Measurements from ENCODE around the gene ABHD13.

Gene ABHD13

DNA sequence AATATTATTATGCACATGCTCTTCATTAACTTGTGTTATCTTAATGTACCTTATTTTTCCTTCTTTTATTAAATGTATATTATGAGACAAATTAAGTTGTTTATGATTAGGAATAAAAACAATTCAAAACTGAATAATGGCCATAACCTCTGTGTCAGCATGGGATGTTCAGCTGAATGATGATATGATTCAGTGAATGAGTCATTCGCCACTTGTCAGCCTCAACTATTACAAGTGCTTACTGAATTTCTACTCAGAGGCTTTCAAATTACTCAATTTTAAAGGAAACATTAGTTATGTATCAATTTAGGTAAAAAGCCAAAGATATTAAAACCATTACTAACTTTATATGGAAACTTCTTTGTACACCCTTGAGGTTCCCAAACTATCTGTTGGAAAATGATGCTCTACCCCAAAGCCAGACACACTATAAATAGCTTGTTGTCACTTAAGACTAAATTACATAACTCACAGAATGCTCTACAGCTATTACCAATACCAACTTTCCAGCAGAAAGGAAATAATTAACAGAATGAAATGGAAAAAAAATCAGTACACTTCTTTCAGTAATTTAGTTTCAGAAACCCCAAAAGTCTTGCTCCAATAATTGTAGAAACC, 17.3 kb upstream of the ABHD13 start:
- no peak for DNase-seq
- Histone ChIP-seq H3K79me2 (ENCODE audit: low read length) (no peaks in the 10 kb centered on the region), H3K9ac (ENCODE audit: low read length) (no peak overlapping the region), H3F3A (ENCODE audit: insufficient read depth, low read length) (no peaks in the 10 kb centered on the region), H3K27me3 (replicated peaks; ENCODE audit: insufficient read depth, low read length) (no peaks in the 10 kb centered on the region), H3K4me2 (ENCODE audit: low read depth, low read length) (no peak overlapping the region), H3K36me3 (replicated peaks; ENCODE audit: insufficient read depth, low read length) (no peaks in the 10 kb centered on the region), H3K9me3 (replicated peaks; ENCODE audit: insufficient read depth, low read length) (no peaks in the 10 kb centered on the region), H3K9me2 (replicated peaks; ENCODE audit: insufficient read depth, low read length) (no peaks in the 10 kb centered on the region), H3K27ac (ENCODE audit: low read length) (no peak overlapping the region), H3K4me1 (ENCODE audit: low read length) (no peaks in the 10 kb centered on the region), H2AFZ (ENCODE audit: low read length) (no peak overlapping the region), H3K4me3 (ENCODE audit: low read length) (no peak overlapping the region), H4K20me1 (ENCODE audit: insufficient read depth, low read length) (no peaks in the 10 kb centered on the region)
- no peak for TF ChIP-seq EZH2 (optimal IDR thresholded peaks at IDR 0.05; ENCODE audit: low read depth, low read length)

DNA sequence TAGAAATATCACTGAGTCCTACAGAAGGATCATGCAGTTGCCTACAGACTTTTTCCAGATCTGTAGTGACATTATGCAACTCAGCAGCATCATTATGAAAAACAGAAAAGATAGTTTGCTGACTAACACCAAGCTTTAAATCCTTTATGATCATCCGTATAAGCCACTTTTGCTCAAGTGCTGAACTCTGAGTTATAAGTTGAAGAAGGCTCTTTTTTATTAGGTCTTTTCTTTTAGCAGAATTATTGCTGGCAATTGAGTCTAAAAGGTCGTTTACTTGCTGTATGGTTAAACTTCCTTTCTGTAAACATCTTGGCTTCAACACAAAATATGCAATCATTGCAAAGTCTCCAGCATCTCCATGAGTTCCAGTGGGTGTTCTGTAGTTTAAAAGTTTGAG, 7.6 kb upstream of the ABHD13 start:
- Histone ChIP-seq H3K9me2 (replicated peaks; ENCODE audit: insufficient read depth, low read length) (no peaks in the 10 kb centered on the region), H3K27ac (ENCODE audit: low read length) (no peak overlapping the region), H3K4me1 (ENCODE audit: low read length) (no peaks in the 10 kb centered on the region), H3K27me3 (replicated peaks; ENCODE audit: insufficient read depth, low read length) (no peaks in the 10 kb centered on the region), H3K4me3 (ENCODE audit: low read length) (no peak overlapping the region), H3K4me2 (ENCODE audit: low read depth, low read length) (no peak overlapping the region), H3K36me3 (replicated peaks; ENCODE audit: insufficient read depth, low read length) (no peaks in the 10 kb centered on the region), H3K79me2 (ENCODE audit: low read length) (no peaks in the 10 kb centered on the region), H2AFZ (ENCODE audit: low read length) (no peak overlapping the region), H4K20me1 (ENCODE audit: insufficient read depth, low read length) (no peaks in the 10 kb centered on the region), H3K9ac (ENCODE audit: low read length) (no peak overlapping the region), H3F3A (ENCODE audit: insufficient read depth, low read length) (no peaks in the 10 kb centered on the region), H3K9me3 (replicated peaks; ENCODE audit: insufficient read depth, low read length) (no peaks in the 10 kb centered on the region)
- TF ChIP-seq EZH2 (optimal IDR thresholded peaks at IDR 0.05; ENCODE audit: low read depth, low read length) (no peak), EZH2phosphoT487 (IDR thresholded peaks at IDR 0.05; ENCODE audit: low read length) (no peak)
- TF ChIP-seq, protein P1, sequence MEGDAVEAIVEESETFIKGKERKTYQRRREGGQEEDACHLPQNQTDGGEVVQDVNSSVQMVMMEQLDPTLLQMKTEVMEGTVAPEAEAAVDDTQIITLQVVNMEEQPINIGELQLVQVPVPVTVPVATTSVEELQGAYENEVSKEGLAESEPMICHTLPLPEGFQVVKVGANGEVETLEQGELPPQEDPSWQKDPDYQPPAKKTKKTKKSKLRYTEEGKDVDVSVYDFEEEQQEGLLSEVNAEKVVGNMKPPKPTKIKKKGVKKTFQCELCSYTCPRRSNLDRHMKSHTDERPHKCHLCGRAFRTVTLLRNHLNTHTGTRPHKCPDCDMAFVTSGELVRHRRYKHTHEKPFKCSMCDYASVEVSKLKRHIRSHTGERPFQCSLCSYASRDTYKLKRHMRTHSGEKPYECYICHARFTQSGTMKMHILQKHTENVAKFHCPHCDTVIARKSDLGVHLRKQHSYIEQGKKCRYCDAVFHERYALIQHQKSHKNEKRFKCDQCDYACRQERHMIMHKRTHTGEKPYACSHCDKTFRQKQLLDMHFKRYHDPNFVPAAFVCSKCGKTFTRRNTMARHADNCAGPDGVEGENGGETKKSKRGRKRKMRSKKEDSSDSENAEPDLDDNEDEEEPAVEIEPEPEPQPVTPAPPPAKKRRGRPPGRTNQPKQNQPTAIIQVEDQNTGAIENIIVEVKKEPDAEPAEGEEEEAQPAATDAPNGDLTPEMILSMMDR (IDR thresholded peaks at IDR 0.05; ENCODE audit: low read length): no peak
- DNase-seq: no peak

DNA sequence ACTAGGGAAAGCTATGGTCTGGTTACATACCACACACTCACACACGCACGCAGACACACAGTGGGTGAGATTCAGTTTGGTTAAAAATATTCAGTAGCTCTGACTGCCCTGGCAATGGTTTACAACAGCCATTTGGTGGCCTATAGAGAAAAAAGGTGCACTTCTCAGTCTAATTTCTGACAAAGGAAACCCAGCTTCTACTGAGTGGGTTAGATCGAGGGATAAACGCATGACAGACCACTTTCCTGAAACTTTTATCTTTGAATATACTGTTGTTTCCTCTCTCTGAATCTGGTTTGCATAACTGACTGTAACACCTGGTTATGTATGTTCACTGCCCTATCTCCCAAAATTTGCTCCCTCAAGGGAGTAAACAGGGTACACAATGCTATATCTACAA, 5.3 kb upstream of the ABHD13 start:
- no peaks in the 10 kb centered on the region for H3F3A ChIP-seq (ENCODE audit: insufficient read depth, low read length)
- H2AFZ ChIP-seq (ENCODE audit: low read length): no peak overlapping the region
- H3K9ac ChIP-seq (ENCODE audit: low read length): no peak overlapping the region
- DNase-seq: no peak
- H3K9me3 ChIP-seq (replicated peaks; ENCODE audit: insufficient read depth, low read length): no peaks in the 10 kb centered on the region
- no peak for TF ChIP-seq EZH2 (optimal IDR thresholded peaks at IDR 0.05; ENCODE audit: low read depth, low read length)
- no peak for TF ChIP-seq EZH2phosphoT487 (IDR thresholded peaks at IDR 0.05; ENCODE audit: low read length)
- TF ChIP-seq, protein P1 (IDR thresholded peaks at IDR 0.05; ENCODE audit: low read length): no peak
- H3K9me2 ChIP-seq (replicated peaks; ENCODE audit: insufficient read depth, low read length): no peaks in the 10 kb centered on the region
- H3K4me1 ChIP-seq (ENCODE audit: low read length): no peaks in the 10 kb centered on the region
- H4K20me1 ChIP-seq (ENCODE audit: insufficient read depth, low read length): no peaks in the 10 kb centered on the region
- no peak overlapping the region for H3K4me2 ChIP-seq (ENCODE audit: low read depth, low read length)
- no peak overlapping the region for H3K4me3 ChIP-seq (ENCODE audit: low read length)
- H3K79me2 ChIP-seq (ENCODE audit: low read length): peaks cover 6% of the 10 kb centered on the region; the same call in 1 of the 2 replicates
- no peaks in the 10 kb centered on the region for H3K36me3 ChIP-seq (replicated peaks; ENCODE audit: insufficient read depth, low read length)
- no peaks in the 10 kb centered on the region for H3K27me3 ChIP-seq (replicated peaks; ENCODE audit: insufficient read depth, low read length)
- no peak overlapping the region for H3K27ac ChIP-seq (ENCODE audit: low read length)

DNA sequence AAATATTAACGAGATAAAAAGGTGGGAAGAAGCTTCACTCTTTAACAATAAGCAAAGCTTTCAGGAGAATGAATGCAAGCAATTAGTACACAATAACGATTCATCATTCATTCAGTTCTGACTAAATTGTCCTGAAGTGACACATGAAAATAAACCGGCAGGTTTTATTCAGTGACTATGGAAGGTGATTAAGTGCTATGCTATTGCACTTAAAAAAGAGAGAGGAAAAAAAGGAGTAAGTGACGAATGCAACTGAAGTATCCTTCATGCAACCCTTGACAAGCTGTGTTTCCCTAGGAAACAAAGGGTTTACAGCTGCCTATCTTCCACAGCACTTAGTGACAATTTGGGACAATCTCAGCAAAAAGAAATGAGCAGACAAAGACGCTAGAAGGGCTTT, 4.2 kb upstream of the ABHD13 start:
- TF ChIP-seq, protein P1 (IDR thresholded peaks at IDR 0.05; ENCODE audit: low read length): no peak
- TF ChIP-seq EZH2 (optimal IDR thresholded peaks at IDR 0.05; ENCODE audit: low read depth, low read length): no peak
- TF ChIP-seq EZH2phosphoT487 (IDR thresholded peaks at IDR 0.05; ENCODE audit: low read length): no peak
- no peak overlapping the region for H3K27ac ChIP-seq (ENCODE audit: low read length)

More for the DNA sequence above, 4.2 kb upstream of the ABHD13 start:
- H3K9me2 ChIP-seq (replicated peaks; ENCODE audit: insufficient read depth, low read length): no peaks in the 10 kb centered on the region
- H3K9me3 ChIP-seq (replicated peaks; ENCODE audit: insufficient read depth, low read length): no peaks in the 10 kb centered on the region
- H2AFZ ChIP-seq (ENCODE audit: low read length): no peak overlapping the region
- H3K9ac ChIP-seq (ENCODE audit: low read length): no peak overlapping the region
- H3K79me2 ChIP-seq (ENCODE audit: low read length): peaks cover 15% of the 10 kb centered on the region
- no peaks in the 10 kb centered on the region for H3K36me3 ChIP-seq (replicated peaks; ENCODE audit: insufficient read depth, low read length)
- no peak overlapping the region for H3K4me3 ChIP-seq (ENCODE audit: low read length)
- H3F3A ChIP-seq (ENCODE audit: insufficient read depth, low read length): no peaks in the 10 kb centered on the region
- no peaks in the 10 kb centered on the region for H4K20me1 ChIP-seq (ENCODE audit: insufficient read depth, low read length)
- no peaks in the 10 kb centered on the region for H3K27me3 ChIP-seq (replicated peaks; ENCODE audit: insufficient read depth, low read length)
- H3K4me1 ChIP-seq (ENCODE audit: low read length): no peaks in the 10 kb centered on the region
- H3K4me2 ChIP-seq (ENCODE audit: low read depth, low read length): no peak overlapping the region
- DNase-seq: no peak

Data from MM.1S (cell line).